NCI-H1105 treated with DMSO at 0.1 percent for 48 hours (cell line): ENCODE data around the gene CLEC3A.
"Not testable (repeated sequence)": the region's sequence is repeated elsewhere in the genome, so short reads cannot be mapped to it uniquely, and the experiment has no call there.

Source experiments
- DNase-seq: peaks from one replicate; lab custom pipeline; 2025; lab: John Stamatoyannopoulos, UW

Gene CLEC3A

GRCh38 chr16:78034530-78034929, 12.2 kb downstream of the CLEC3A start:
- DNase-seq: no peak

- no peak for DNase-seq
These were observed 12.7 kb downstream of the CLEC3A start for GRCh38 chr16:78035012-78035411.

GRCh38 chr16:78040396-78040795, 18.0 kb downstream of the CLEC3A start:
- no peak for DNase-seq

GRCh38 chr16:78045865-78046581, 23.7 kb downstream of the CLEC3A start:
- no peak for DNase-seq

GRCh38 chr16:78048319-78048718, 26.0 kb downstream of the CLEC3A start:
- no peak for DNase-seq

GRCh38 chr16:78050734-78051400, 28.5 kb downstream of the CLEC3A start:
- no peak for DNase-seq

- no peak for DNase-seq
These were observed 35.6 kb downstream of the CLEC3A start for GRCh38 chr16:78057803-78058564.

GRCh38 chr16:78059806-78060205, 37.5 kb downstream of the CLEC3A start:
- DNase-seq: not testable (repeated sequence)

- DNase-seq: no peak
These were observed 37.9 kb downstream of the CLEC3A start for GRCh38 chr16:78060295-78060694.

GRCh38 chr16:78060809-78061208, 38.5 kb downstream of the CLEC3A start:
- DNase-seq: no peak

GRCh38 chr16:78065319-78065718, 43.0 kb downstream of the CLEC3A start:
- no peak for DNase-seq

- DNase-seq: no peak
These were observed 47.6 kb downstream of the CLEC3A start for GRCh38 chr16:78069913-78070312.

GRCh38 chr16:78072275-78072674, 49.9 kb downstream of the CLEC3A start:
- no peak for DNase-seq

GRCh38 chr16:78075800-78076199, 53.5 kb downstream of the CLEC3A start:
- DNase-seq: no peak

- DNase-seq: no peak
These were observed 59.0 kb downstream of the CLEC3A start for GRCh38 chr16:78081341-78081740.
